K562 (cell line): ENCODE data around the gene AGRN.

Source experiments
- CBX2 ChIP-seq: fragments of 200-600 bp; sonication (generic); IDR thresholded peaks from one replicate; pipeline ENCODE4 v1.6.1; 2012; ENCODE audit warnings: mild to moderate bottlenecking, low read length, inconsistent platforms; ENCODE audit not compliant: insufficient read depth, poor library complexity, severe bottlenecking
- ELF4 ChIP-seq: fragments of 450-650 bp; formaldehyde crosslinking; IDR thresholded peaks from 2 replicates; pipeline ENCODE4 v1.4.0; 2022; ENCODE audit warnings: missing genetic modification characterization
- GABPB2 ChIP-seq: fragments of 250-450 bp; sonication (Bioruptor Pico); conservative IDR thresholded peaks from 2 replicates; pipeline ENCODE4 v1.5.1; 2021; ENCODE audit warnings: mild to moderate bottlenecking
- ILF3 ChIP-seq: fragments of 450-650 bp; IDR thresholded peaks from 2 replicates; pipeline ENCODE4 v1.6.1; 2018; ENCODE audit warnings: antibody characterized with exemption, mild to moderate bottlenecking, moderate library complexity, borderline replicate concordance
- NFRKB ChIP-seq: fragments of 450-650 bp; IDR thresholded peaks from 2 replicates; pipeline ENCODE4 v1.6.1; 2016; ENCODE audit warnings: low read depth
- TF ChIP-seq, protein P1 (sequence below): fragments of 450-650 bp; formaldehyde crosslinking; IDR thresholded peaks from 2 replicates; pipeline ENCODE4 v1.4.0; 2022; ENCODE audit warnings: missing genetic modification characterization
- TF ChIP-seq, protein P2 (sequence below): fragments of 250-450 bp; sonication (Bioruptor Pico); IDR thresholded peaks from 2 replicates; pipeline ENCODE4 v1.5.0; 2021; ENCODE audit warnings: mild to moderate bottlenecking, borderline replicate concordance
- TF ChIP-seq, protein P3 (sequence below), 3 experiments: IDR thresholded peaks in 2 of 3; conservative IDR thresholded peaks in 1 of 3; 2 replicates each; pipeline ENCODE4 v1.5.1; 2011 to 2012; ENCODE audit warnings: low read length in 3 of 3, mild to moderate bottlenecking in 3 of 3, control low read depth in 2 of 3, improper control_type of control experiment in 1 of 3, inconsistent platforms in 1 of 3, low read depth in 1 of 3, mixed read lengths in 1 of 3, moderate library complexity in 1 of 3; ENCODE audit not compliant: insufficient read depth in 2 of 3
- TF ChIP-seq, protein P4 (sequence below): sonication (generic); formaldehyde crosslinking; IDR thresholded peaks from 2 replicates; pipeline ENCODE4 v1.8.1; 2023; ENCODE audit warnings: mild to moderate bottlenecking, missing genetic modification reagents
- TF ChIP-seq, protein P5 (sequence below): fragments of 450-650 bp; formaldehyde crosslinking; IDR thresholded peaks from 2 replicates; pipeline ENCODE4 v1.4.0; 2020; ENCODE audit warnings: mild to moderate bottlenecking, mixed read lengths

DNA sequence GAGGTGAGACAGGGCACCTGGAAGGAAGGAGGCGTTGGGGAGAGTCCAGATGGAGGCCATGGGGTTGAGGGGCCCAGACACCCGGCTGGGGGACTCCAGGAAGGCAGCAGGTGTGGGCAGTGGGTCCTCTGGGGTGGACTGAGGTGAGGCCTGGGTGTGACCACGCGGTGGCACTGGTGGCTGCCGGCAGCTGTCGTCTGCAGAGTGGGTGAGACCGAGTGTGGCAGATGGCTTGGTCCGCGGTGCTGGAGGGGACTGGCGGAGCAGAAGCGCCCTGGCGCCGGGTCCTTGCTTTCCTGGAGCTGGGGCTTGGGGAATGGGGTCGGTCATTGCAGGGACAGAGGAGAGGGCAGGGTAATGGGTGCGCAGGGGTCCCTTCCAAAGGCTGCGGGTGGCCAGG lies 12.5 kb downstream of the AGRN start:
- TF ChIP-seq, protein P1, sequence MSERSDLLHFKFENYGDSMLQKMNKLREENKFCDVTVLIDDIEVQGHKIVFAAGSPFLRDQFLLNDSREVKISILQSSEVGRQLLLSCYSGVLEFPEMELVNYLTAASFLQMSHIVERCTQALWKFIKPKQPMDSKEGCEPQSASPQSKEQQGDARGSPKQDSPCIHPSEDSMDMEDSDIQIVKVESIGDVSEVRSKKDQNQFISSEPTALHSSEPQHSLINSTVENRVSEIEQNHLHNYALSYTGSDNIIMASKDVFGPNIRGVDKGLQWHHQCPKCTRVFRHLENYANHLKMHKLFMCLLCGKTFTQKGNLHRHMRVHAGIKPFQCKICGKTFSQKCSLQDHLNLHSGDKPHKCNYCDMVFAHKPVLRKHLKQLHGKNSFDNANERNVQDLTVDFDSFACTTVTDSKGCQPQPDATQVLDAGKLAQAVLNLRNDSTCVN: no peak
- TF ChIP-seq NFRKB: no peak
- TF ChIP-seq, protein P2, sequence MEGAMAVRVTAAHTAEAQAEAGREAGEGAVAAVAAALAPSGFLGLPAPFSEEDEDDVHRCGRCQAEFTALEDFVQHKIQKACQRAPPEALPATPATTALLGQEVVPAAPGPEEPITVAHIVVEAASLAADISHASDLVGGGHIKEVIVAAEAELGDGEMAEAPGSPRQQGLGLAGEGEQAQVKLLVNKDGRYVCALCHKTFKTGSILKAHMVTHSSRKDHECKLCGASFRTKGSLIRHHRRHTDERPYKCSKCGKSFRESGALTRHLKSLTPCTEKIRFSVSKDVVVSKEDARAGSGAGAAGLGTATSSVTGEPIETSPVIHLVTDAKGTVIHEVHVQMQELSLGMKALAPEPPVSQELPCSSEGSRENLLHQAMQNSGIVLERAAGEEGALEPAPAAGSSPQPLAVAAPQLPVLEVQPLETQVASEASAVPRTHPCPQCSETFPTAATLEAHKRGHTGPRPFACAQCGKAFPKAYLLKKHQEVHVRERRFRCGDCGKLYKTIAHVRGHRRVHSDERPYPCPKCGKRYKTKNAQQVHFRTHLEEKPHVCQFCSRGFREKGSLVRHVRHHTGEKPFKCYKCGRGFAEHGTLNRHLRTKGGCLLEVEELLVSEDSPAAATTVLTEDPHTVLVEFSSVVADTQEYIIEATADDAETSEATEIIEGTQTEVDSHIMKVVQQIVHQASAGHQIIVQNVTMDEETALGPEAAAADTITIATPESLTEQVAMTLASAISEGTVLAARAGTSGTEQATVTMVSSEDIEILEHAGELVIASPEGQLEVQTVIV (CRISPR knock-in tag): no peak
- no peak for TF ChIP-seq ELF4
- TF ChIP-seq CBX2: no peak
- TF ChIP-seq, protein P3, sequence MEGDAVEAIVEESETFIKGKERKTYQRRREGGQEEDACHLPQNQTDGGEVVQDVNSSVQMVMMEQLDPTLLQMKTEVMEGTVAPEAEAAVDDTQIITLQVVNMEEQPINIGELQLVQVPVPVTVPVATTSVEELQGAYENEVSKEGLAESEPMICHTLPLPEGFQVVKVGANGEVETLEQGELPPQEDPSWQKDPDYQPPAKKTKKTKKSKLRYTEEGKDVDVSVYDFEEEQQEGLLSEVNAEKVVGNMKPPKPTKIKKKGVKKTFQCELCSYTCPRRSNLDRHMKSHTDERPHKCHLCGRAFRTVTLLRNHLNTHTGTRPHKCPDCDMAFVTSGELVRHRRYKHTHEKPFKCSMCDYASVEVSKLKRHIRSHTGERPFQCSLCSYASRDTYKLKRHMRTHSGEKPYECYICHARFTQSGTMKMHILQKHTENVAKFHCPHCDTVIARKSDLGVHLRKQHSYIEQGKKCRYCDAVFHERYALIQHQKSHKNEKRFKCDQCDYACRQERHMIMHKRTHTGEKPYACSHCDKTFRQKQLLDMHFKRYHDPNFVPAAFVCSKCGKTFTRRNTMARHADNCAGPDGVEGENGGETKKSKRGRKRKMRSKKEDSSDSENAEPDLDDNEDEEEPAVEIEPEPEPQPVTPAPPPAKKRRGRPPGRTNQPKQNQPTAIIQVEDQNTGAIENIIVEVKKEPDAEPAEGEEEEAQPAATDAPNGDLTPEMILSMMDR (IDR thresholded peaks at IDR 0.05 in 2 of 3, conservative IDR thresholded peaks at IDR 0.05 in 1 of 3; ENCODE audit: insufficient read depth in 2 of 3, low read depth in 1 of 3, low read length in 3 of 3): no peak
- no peak for TF ChIP-seq ILF3
- no peak for TF ChIP-seq GABPB2 (CRISPR knock-in tag)
- TF ChIP-seq, protein P4, sequence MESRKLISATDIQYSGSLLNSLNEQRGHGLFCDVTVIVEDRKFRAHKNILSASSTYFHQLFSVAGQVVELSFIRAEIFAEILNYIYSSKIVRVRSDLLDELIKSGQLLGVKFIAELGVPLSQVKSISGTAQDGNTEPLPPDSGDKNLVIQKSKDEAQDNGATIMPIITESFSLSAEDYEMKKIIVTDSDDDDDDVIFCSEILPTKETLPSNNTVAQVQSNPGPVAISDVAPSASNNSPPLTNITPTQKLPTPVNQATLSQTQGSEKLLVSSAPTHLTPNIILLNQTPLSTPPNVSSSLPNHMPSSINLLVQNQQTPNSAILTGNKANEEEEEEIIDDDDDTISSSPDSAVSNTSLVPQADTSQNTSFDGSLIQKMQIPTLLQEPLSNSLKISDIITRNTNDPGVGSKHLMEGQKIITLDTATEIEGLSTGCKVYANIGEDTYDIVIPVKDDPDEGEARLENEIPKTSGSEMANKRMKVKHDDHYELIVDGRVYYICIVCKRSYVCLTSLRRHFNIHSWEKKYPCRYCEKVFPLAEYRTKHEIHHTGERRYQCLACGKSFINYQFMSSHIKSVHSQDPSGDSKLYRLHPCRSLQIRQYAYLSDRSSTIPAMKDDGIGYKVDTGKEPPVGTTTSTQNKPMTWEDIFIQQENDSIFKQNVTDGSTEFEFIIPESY (CRISPR knock-in tag): no peak
- TF ChIP-seq, protein P5, sequence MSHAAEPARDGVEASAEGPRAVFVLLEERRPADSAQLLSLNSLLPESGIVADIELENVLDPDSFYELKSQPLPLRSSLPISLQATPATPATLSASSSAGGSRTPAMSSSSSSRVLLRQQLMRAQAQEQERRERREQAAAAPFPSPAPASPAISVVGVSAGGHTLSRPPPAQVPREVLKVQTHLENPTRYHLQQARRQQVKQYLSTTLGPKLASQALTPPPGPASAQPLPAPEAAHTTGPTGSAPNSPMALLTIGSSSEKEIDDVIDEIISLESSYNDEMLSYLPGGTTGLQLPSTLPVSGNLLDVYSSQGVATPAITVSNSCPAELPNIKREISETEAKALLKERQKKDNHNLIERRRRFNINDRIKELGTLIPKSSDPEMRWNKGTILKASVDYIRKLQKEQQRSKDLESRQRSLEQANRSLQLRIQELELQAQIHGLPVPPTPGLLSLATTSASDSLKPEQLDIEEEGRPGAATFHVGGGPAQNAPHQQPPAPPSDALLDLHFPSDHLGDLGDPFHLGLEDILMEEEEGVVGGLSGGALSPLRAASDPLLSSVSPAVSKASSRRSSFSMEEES (CRISPR knock-in tag): no peak
